Measurements from ENCODE around the gene IFT88.
"Not testable (repeated sequence)": the region's sequence is repeated elsewhere in the genome, so short reads cannot be mapped to it uniquely, and the experiment has no call there.

The IFT88 gene

DNA sequence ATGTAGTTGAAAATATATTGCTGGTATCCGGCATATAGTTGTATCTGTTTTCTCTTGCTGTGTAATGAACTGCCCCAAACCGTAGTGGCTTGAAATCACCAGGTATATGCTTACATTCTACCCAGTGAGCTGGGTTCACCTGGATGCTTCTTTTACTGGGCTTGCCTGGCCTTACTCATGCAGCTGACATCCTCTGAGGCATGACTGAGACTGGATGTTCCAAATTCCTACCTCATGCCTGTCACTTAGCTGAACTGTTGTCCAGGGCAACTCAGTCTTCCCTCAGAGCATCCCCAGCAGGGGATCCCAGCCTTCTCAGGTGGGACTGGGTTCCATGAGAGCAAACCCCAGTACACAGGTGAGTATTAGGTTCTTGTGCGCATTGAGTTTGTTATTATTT, 66.8 kb downstream of the IFT88 start:
- no peak for DNase-seq

DNA sequence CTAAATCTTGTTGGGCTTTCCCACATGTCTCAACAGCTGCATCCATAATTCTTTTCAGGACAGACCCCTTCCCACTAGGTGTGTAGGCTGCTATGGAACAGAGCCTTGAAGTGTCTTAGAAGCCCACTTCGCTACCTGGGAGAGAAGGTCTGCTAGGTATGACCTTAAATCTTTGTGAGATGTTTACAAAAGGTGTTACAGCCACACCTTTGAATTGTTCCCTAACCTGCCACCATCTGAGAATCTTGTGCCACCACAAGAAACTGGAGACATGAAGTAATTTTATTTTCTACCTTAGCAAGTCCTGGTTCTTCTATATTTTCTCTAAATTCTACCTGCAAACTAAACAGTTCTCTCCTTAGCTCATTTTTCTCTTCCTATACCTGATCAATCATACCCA, 69.1 kb downstream of the IFT88 start:
- no peak for DNase-seq

DNA sequence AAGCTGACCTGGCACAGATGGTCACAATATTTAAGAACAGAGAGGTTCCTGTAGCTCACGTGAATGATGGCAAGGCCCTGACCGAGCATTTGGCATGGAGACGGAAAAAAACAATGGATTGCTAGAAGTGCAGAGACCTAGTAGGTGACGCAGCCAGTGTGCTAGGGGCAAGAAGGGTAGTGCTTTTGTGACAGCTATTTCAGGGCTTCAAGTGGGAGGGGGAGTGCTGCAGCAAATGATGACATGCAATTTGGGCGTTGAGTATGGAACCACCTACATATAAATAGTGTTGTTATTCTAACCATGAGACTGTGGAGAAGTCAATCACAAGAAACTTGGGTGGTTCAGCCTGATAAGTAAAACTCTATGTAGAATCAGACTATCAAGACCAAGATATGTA, 70.9 kb downstream of the IFT88 start:
- no peak for DNase-seq

DNA sequence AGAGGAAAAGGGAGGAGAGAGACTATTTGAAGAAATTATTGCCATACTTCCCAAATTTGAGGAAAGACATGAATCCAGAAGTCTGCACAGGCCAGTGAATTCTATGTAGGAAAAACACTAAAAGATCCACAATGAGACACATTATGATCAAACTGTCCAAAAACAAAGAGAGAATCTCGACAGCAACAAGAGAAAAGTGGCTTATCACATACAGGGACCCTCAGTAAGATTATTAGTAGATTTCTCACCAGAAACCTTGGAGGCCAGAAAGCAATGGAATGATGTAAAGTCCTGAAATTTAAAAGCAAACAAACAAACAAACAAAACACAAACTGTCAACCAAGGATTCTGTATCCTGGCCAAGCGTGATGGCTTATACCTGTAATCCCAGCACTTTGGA, 80.8 kb downstream of the IFT88 start:
- DNase-seq = no peak

DNA sequence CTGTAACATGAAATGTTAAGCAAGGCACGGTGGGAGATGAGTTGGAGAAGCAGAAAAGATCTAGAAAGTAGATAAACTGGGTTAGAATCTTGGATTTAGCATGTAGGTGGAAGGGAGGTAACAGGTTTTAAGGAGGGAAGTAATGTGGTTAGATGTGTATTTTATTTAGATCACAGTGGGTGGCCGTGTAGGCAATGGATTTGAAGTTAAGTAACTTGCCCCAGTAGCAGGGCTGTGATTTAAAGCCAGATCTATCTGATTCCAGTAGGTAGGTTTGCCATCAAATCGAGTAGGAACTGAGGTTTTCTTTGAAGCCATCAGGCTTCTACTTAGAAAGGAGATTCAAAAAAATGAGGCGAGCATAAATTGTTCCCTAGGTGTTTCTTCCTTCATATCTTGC, 86.0 kb downstream of the IFT88 start:
- DNase-seq = no peak

DNA sequence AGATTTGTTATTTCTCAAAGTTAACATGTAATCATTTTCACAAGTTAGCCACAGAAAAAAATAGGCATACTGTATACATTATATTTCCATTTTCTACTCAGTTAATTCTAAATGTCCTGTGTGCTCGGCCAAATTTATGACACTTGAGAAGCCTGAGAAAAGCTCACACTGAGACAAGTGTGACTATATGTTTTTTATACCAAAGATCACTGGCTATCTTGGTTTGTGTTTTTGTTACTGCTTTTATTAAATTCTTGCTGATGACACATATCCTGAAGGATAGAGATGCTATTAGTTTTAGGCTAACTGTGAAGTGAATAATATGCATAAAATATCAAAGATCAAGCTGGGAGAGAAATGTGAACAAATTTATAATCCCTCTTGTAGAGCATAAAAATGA, 87.2 kb downstream of the IFT88 start:
- no peak for DNase-seq

DNA sequence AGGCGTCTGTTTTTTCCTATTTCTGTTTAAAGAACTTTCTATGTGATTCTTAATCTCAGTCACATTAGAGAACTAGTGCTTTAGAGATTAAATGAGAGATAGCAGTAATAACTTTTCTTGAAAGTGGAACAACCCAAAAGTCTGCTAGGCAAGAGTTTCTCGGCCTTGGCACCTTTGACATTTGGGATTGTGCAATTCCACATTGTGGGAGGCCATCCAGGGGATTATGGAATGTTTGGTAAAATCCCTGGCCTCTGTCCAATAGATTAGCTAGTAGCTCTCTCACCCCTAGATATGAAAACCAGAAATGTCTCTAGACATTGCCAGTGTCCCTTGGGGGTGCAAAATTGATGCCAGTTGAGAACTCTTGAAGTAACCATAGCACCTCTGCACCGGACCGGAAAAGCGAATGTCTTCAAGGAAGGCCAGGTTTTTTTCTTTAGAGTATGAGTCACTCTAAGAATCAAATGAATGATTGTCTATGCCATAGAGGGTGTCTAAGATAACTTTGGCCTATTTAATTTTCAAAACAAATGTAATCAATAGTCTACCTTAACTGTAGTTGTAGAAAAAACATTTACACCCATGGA, 91.6 kb downstream of the IFT88 start:
- DNase-seq = no peak

DNA sequence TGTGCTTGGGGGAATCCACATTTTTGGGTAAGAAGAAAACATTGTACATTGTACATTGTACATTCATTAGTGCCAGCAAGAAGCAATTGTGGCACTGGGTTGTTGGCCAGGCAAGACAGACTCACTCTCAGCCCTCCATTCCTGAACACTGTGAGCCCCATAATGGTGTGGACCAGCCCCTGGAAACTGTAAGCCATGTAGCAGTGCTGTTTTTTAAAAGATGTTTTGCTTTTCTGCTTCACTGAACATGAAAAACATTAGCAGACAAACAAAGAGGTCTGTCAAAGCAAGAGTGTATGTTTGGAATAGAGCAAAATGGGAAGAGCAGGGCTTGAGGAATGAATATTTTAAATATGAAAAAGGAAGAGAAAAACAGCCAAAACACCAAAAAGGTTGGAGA, 97.4 kb downstream of the IFT88 start:
- DNase-seq = no peak

DNA sequence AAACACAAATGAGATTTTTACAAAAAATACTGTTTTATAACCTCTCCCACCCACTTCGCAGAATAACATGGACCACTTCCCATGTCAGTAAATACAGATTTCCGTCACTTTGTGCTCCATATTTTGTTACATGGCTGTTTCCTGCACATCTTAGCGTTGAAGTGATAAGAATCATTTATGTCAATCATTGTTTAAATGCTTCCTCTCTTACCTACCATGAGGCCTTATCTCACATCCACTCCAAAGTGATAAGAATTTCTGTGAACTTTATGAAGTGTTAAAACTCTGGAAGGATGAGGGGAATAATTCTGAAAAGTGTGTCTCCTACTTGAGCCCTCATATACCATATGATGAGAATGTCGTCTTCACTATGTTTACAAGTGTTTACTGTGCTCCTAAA, 100.0 kb downstream of the IFT88 start:
- no peak for DNase-seq

DNA sequence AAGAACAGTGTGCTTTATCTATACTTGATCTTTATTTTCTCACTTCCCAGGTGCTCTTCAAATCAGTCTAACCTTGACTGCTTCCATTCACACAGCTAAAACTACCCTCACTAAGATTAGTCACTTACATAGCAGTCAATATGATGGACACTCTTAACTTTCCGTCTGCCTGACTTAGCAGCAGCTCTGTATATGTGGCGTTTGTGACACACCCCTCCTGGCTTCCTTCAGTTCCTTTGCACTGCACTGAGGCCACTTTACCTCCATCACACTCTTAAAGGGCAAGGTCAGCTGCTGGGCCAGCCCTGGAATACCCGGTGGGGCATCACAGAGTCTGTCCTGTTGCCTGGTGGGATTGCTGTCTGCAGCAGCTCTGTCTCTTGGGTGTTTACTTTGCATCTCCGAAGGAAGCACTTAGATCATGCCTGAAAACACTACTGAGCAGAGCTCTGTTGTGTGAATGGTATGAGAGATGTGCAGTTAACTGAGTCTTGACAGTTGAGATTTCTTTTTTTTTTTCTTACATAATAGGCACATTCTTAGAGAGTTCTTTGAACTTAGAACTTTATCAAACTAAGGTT, 101.0 kb downstream of the IFT88 start:
- DNase-seq = no peak

DNA sequence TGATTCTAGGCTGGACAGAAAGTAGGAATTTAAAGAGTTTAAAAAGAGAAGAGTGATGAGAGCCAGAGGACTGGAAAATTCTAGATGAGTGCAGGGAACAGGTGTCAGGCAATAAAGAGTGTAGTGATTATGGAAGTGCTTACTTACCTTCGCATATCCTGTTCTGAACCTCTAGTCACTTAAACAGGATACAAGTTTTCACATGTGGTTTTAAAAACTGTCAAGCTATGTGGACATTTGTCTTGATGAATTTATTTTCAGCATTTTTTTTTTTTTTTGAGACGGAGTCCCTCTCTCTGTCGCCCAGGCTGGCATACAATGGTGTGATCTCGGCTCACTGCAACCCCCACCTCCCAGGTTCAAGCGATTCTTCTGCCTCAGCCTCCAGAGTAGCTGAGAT, 102.2 kb downstream of the IFT88 start:
- DNase-seq = no peak

DNA sequence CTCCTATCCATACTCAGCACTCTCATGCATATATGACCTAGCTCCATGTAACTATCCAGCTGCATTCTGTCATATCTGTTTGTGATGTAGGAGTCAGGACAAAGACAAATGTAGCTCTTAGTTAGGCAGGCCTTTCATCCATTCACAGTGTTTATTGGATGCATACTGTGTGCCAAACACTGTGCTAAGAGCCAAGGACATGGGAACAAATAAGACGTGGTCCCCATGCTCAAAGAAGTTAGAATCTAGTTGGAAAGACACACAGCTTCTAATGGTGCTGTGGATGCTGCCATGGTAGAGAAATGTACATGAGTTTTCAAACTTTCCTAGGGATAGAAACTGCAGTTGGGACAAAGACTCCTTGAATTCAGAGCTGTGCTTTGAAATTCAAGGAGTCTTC, 104.8 kb downstream of the IFT88 start:
- no peak for DNase-seq

DNA sequence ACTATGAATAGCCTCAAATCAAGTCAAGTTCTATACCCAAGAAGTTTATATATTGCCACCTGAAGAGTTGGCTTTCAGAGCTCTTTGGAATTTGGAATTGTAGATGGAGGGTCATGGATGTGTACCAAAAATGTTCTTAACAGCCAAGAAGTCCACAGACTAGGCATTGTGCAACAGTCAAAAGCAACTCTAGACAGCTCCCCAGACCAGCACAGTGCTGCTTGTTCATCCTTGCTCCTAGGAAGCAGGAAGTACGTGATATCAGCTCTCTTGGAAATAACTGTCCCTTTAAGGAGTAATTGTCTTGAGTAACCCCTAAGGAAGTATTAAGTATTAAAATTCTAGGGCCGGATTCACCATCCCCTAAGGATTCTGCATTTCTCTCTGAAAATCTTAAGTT, 105.8 kb downstream of the IFT88 start:
- no peak for DNase-seq

DNA sequence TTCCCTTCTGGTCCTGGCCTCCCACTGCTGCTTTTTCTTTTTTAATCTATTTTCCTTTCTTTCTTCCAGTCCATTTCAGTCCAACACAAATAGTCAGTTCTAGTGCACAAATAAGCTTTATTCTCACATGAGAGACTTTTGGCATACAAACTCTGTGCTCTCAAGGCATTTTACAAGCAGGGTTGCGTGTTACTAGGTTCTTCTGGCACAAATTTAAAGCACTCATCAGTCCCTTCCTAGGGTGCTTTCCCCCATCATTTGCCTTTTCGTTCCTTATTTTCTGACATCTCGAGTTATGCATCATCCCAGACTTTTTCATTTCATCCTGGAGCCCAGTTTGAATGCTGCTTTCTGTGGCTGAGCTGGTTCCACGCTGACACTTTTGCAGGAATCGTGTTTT, 106.8 kb downstream of the IFT88 start:
- DNase-seq = no peak

DNA sequence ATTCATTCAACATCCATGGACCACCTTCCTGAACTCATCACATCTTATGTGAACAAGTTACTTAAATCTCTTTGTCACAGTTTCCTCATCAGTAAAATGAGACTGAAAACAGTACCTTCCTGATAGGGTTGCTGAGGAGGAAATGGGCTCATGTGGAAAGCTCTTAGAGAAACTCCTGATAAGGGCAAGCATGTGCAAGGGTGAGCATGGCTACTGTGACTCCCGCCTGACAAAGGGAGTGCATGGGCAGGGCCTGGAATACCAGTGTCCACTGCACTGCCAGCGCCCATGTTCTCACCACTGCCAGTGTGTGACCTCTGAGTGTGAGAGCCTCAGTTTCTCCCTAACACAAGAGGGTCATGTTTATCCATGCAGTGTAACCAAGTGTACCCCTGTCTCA, 109.3 kb downstream of the IFT88 start:
- no peak for DNase-seq

DNA sequence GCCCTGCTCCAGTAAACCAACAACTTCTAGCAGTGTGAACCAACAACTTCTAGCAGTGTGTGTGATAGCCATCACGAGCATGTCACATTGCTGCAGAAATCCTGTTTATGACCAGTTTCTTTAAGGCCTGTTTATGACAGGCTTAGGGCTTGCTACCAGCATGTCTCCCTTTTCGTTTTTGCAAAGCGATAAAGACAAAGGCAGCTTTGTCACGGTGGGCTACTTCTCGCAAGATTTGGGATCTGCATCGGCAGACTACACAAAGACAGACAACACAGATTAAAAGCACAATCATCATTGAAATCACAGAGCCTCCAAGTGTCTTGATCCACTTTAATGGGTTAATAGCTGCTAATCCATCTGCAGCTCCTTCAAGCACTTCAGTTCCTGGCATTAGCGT, 111.6 kb downstream of the IFT88 start:
- DNase-seq = not testable (repeated sequence)

DNA sequence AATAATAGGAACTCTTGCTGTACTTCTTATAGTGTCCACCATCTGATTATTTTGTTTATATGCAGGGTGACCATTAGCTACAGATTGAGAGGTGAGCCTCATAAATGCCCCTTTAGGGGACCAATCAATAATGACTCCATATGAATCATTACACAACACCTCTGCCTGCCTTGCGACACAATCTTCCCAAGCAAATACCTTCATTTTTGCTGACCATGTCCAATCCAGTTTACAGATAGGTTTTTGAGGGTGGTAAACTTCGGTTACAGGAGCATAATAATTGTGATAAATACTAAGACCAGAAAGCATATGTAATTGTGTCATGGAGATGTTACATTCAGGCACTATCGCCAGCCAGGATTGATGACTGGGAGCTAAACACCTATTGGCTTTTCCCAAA, 112.9 kb downstream of the IFT88 start:
- no peak for DNase-seq

DNA sequence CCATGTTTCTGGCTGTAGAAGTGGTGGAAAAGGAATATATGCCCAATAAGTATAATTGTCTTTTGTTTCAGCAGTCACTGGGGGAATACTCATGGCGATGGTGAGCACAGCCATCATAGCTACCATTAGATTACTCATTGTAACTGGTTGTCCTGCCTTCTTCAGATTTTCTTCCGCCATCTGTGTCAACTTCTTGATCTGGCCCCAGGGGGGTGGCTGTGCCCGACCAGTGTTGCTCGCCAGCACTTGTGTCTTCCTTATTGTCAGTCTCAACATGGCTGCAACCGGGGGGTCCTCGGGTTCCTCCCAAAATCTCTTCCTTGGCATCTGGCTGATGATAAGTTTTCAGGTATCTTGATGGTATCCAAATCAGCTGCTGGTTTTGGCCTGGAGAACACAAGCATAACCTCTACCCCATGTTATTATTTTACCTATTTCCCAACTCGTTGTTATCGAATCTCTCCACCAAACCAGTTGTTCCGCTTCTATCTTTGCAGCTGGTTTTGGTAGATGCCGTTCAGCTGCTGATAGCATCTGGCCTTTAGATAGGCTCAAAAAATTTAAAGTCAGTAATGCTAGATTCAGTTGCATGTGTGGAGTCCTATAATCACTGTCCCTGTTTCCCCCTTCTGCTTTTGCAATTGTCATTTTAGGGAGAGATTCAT, 113.6 kb downstream of the IFT88 start:
- DNase-seq = no peak

DNA sequence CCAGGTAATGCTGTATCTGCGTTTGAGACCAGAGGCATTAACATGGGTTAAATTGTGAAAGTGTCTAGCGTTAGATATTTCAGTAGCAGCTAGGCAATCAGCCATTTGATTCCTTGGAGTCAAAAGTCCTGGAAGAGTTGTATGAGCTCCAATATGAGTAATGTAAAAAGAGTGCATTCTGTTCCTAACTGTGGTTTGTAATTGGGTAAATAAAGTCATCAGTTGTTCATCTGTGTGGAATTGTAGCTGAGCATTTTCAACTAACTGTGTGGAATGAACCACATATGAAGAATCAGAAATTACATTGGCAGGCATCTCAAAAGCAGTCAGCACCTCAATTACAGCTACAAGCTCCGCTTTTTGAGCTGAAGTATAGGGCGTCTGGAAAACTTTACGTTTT, 114.5 kb downstream of the IFT88 start:
- DNase-seq = not testable (repeated sequence)

DNA sequence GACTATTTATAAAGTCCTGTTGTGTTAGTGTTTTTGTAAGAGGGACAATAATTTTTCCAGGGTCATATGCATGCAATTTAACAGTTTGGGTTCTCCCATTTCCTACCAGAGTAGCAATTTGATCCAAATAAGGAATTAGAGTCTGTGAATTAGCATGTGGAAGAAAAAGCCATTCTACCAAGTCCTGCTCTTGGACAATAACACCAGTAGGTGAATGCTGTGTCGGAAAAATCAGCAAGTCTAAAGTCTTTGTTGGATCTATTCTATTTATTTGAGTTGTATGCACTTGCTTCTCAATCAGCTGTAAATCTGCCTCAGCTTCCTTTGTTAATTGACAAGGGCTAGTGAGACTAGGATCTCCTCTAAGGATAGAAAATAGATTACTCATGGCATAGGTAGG, 115.1 kb downstream of the IFT88 start:
- DNase-seq = no peak

DNA sequence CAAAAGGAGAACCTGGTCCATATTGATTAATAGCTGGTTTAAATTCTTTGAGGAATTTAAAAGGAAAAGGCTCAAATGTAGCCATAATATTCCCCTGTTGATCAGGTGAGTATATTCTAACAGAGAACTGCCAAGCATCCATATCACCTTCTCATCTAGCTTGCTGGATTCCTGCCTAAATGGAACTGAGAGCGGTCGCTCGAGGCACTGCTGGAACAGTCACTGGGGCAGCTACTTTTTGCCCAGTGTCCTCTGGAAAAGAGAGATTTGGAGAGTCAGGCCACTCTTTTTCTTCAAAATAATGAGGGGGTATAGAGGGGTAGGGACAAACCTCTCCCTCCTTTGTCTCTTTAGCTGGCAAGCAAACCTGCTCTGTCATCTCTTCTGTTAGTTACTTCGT, 117.1 kb downstream of the IFT88 start:
- no peak for DNase-seq

DNA sequence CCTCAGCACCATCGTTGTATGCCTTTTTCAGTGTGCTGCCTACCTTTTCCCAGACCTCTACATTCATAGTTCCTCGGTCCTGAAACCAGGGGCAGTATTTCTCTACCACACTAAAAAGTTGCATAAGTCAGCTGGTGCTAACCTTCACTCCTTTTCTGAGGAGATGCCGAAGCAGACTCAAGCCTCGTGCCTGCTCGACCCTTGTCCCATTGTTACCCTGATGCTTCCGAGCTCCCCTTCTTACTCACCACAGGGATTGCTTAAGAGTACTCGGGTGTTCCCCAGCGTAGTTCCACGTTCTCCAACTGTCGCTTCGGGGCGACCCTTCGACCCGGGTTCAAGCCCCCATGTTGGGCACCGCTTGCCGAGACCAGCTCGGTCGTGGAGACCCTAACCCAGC, 117.6 kb downstream of the IFT88 start:
- no peak for DNase-seq

DNA sequence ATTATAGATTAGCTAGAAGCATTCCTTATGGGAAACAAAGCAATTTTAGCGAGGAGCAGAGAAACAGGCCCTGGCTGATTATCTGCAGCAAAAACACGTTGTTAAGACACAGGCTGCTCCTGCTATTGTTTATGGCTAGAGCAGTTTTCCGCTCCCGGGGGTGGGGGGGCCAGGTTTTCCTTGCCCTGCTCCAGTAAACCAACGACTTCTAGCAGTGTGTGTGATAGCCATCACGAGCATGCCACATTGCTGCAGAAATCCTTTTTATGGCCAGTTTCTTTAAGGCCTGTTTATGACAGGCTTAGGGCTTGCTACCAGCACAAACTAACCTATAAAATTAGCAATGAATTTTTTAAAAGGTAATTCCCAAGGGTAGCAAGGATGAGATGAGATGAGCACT, 118.1 kb downstream of the IFT88 start:
- DNase-seq = no peak

DNA sequence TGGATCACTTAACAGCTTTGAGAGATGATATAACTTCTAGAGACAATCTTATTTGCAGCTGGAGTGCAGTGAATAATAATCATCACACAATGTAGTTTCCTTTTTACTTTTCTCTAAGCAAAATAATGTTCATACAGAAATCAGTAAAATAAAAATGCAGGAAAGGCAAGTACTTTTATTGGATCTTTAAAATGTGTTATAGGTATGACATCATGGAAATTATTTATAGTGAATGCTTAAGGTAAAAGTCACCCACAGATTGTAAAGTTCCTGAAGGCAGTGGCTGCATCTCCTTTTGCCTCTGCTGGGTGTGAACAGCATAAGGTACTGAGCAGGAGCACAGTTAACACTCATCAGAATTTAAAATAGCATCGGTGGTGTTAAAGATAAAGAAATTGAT, 119.2 kb downstream of the IFT88 start:
- DNase-seq = no peak

Data from Kasumi-1 (cell line).